ENCODE data around the gene PATJ.

The PATJ gene

GRCh38 chr1:62109124-62109523 lies 366.8 kb downstream of the PATJ start:
- Histone ChIP-seq H3K4me1 (no peaks in the 10 kb centered on the region), H3K27me3 (ENCODE audit: control insufficient read depth, insufficient read depth, low read length) (no peaks in the 10 kb centered on the region), H3K36me3 (ENCODE audit: control insufficient read depth, insufficient read depth, low read length) (no peaks in the 10 kb centered on the region), H3K9ac (no peak overlapping the region), H3K27ac (no peak overlapping the region), H3K4me2 (ENCODE audit: low read length) (no peak overlapping the region), H3K9me3 (ENCODE audit: control insufficient read depth, low read length) (no peaks in the 10 kb centered on the region), H3K79me2 (no peaks in the 10 kb centered on the region), H2AFZ (no peak overlapping the region), H3K4me3 (ENCODE audit: low read depth, low read length) (no peak overlapping the region)
- TF ChIP-seq CTCF (IDR thresholded peaks at IDR 0.05), result no peak

- Histone ChIP-seq H3K27ac (no peak overlapping the region), H3K9ac (no peak overlapping the region), H3K4me1 (no peaks in the 10 kb centered on the region), H3K4me3 (ENCODE audit: low read depth, low read length) (no peak overlapping the region), H3K9me3 (ENCODE audit: control insufficient read depth, low read length) (no peaks in the 10 kb centered on the region), H3K79me2 (no peaks in the 10 kb centered on the region), H3K36me3 (ENCODE audit: control insufficient read depth, insufficient read depth, low read length) (no peaks in the 10 kb centered on the region), H2AFZ (no peak overlapping the region), H3K4me2 (ENCODE audit: low read length) (no peak overlapping the region), H3K27me3 (ENCODE audit: control insufficient read depth, insufficient read depth, low read length) (no peaks in the 10 kb centered on the region)
- TF ChIP-seq CTCF (IDR thresholded peaks at IDR 0.05), result no peak
These were observed 368.0 kb downstream of the PATJ start for GRCh38 chr1:62110198-62110817.

GRCh38 chr1:62111084-62111483 lies 368.8 kb downstream of the PATJ start:
- Histone ChIP-seq H3K27me3 (ENCODE audit: control insufficient read depth, insufficient read depth, low read length) (no peaks in the 10 kb centered on the region), H2AFZ (no peak overlapping the region), H3K9me3 (ENCODE audit: control insufficient read depth, low read length) (no peaks in the 10 kb centered on the region), H3K36me3 (ENCODE audit: control insufficient read depth, insufficient read depth, low read length) (no peaks in the 10 kb centered on the region), H3K27ac (no peak overlapping the region), H3K4me3 (ENCODE audit: low read depth, low read length) (no peak overlapping the region), H3K4me2 (ENCODE audit: low read length) (no peak overlapping the region), H3K79me2 (no peaks in the 10 kb centered on the region), H3K9ac (no peak overlapping the region), H3K4me1 (peaks cover under 1% of the 10 kb centered on the region)
- no peak for TF ChIP-seq CTCF (IDR thresholded peaks at IDR 0.05)

- no peak for TF ChIP-seq CTCF (IDR thresholded peaks at IDR 0.05)
- no peaks in the 10 kb centered on the region for H3K79me2 ChIP-seq
- H3K4me2 ChIP-seq (ENCODE audit: low read length), result no peak overlapping the region
- no peaks in the 10 kb centered on the region for H3K9me3 ChIP-seq (ENCODE audit: control insufficient read depth, low read length)
- H3K4me3 ChIP-seq (ENCODE audit: low read depth, low read length), result no peak overlapping the region
- H3K27me3 ChIP-seq (ENCODE audit: control insufficient read depth, insufficient read depth, low read length), result no peaks in the 10 kb centered on the region
- H3K4me1 ChIP-seq, result peaks cover 5% of the 10 kb centered on the region
- no peak overlapping the region for H3K27ac ChIP-seq
- H3K36me3 ChIP-seq (ENCODE audit: control insufficient read depth, insufficient read depth, low read length), result no peaks in the 10 kb centered on the region
- H2AFZ ChIP-seq, result no peak overlapping the region
- no peak overlapping the region for H3K9ac ChIP-seq
These were observed 371.2 kb downstream of the PATJ start for GRCh38 chr1:62113507-62113906.

- no peak overlapping the region for H3K27ac ChIP-seq
- no peak overlapping the region for H2AFZ ChIP-seq
- no peak overlapping the region for H3K4me2 ChIP-seq (ENCODE audit: low read length)
- no peaks in the 10 kb centered on the region for H3K36me3 ChIP-seq (ENCODE audit: control insufficient read depth, insufficient read depth, low read length)
- no peaks in the 10 kb centered on the region for H3K27me3 ChIP-seq (ENCODE audit: control insufficient read depth, insufficient read depth, low read length)
- no peak overlapping the region for H3K9ac ChIP-seq
- peaks cover 5% of the 10 kb centered on the region for H3K4me1 ChIP-seq
- H3K4me3 ChIP-seq (ENCODE audit: low read depth, low read length), result no peak overlapping the region
- TF ChIP-seq CTCF (IDR thresholded peaks at IDR 0.05), result no peak
- H3K9me3 ChIP-seq (ENCODE audit: control insufficient read depth, low read length), result no peaks in the 10 kb centered on the region
- no peaks in the 10 kb centered on the region for H3K79me2 ChIP-seq
These were observed 374.9 kb downstream of the PATJ start for GRCh38 chr1:62117018-62117750.
